ENCODE measurements around the gene ARL5B.

The ARL5B gene

GRCh38 chr10:18649364-18649959, 9.8 kb upstream of the ARL5B start:
- DNase-seq (ENCODE audit: low read depth) = no peak
- H3K4me3 ChIP-seq (ENCODE audit: control insufficient read depth, low read depth, low read length) = no peak overlapping the region
- TF ChIP-seq CTCF (IDR thresholded peaks at IDR 0.05; ENCODE audit: control insufficient read depth, insufficient read depth, low read depth, low read length, missing control alignments) = no peak

GRCh38 chr10:18650404-18650997, 8.7 kb upstream of the ARL5B start:
- DNase-seq (ENCODE audit: low read depth) = no peak

GRCh38 chr10:18651324-18652007, 7.8 kb upstream of the ARL5B start, which contains the start of gene NSUN6:
TSS of gene NSUN6 (minus strand) at chr10:18651587. CDS start at chr10:18651203, 384 bp downstream.
- DNase-seq (ENCODE audit: low read depth) = no peak
- H3K4me3 ChIP-seq (ENCODE audit: control insufficient read depth, low read depth, low read length) = peak within 1 kb of the TSS; percentile 92
- TF ChIP-seq CTCF (IDR thresholded peaks at IDR 0.05; ENCODE audit: control insufficient read depth, insufficient read depth, low read depth, low read length, missing control alignments) = peak; percentile 14

More at GRCh38 chr10:18650404-18650997, 8.7 kb upstream of the ARL5B start:
- TF ChIP-seq CTCF (IDR thresholded peaks at IDR 0.05; ENCODE audit: control insufficient read depth, insufficient read depth, low read depth, low read length, missing control alignments) = no peak
- peak overlapping the region; percentile 92 for H3K4me3 ChIP-seq (ENCODE audit: control insufficient read depth, low read depth, low read length)

- no peak for DNase-seq (ENCODE audit: low read depth)
- no peak overlapping the region for H3K4me3 ChIP-seq (ENCODE audit: control insufficient read depth, low read depth, low read length)
- TF ChIP-seq CTCF (IDR thresholded peaks at IDR 0.05; ENCODE audit: control insufficient read depth, insufficient read depth, low read depth, low read length, missing control alignments) = no peak
These were observed 6.1 kb upstream of the ARL5B start for GRCh38 chr10:18653112-18653511.

GRCh38 chr10:18656724-18657123, 2.5 kb upstream of the ARL5B start:
- no peak overlapping the region for H3K4me3 ChIP-seq (ENCODE audit: control insufficient read depth, low read depth, low read length)
- TF ChIP-seq CTCF (IDR thresholded peaks at IDR 0.05; ENCODE audit: control insufficient read depth, insufficient read depth, low read depth, low read length, missing control alignments) = no peak
- DNase-seq (ENCODE audit: low read depth) = no peak

- H3K4me3 ChIP-seq (ENCODE audit: control insufficient read depth, low read depth, low read length) = peak overlapping the region; percentile 98
- no peak for TF ChIP-seq CTCF (IDR thresholded peaks at IDR 0.05; ENCODE audit: control insufficient read depth, insufficient read depth, low read depth, low read length, missing control alignments)
- no peak for DNase-seq (ENCODE audit: low read depth)
These were observed 733 bp upstream of the ARL5B start for GRCh38 chr10:18658271-18659124.
